Stimulated activated CD4-positive, alpha-beta T cell treated with anti-CD3 and anti-CD28 coated beads, Interleukin-2, amount 100 ng/mL, for 24 hours (primary cell): ENCODE results near the gene GABRD.

Experiments used
- DNase-seq, 2 donors: peaks; one replicate each; pipeline ENCODE4 v3.0.0-alpha.2; 2020

Gene GABRD

DNA sequence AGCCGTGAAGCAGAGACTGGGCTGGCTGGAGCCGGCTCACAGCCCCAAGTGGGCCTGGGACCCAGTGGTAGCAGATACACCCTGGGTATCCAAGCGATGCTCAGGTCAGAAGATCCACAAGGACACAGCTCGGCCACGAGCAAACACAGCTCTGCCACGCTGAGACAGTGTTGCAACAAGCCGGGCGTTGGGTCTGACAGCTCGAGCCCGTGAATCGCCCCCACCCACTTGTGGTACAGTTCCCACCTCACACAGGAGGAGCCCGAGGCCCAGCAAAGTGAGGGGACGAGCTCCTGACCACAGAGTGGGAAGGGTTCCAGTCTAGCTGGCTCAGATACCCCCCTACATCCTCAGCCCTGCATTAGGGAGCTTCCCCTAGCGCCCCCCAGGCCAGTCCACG lies 22.2 kb downstream of the GABRD start:
- no peak for DNase-seq

DNA sequence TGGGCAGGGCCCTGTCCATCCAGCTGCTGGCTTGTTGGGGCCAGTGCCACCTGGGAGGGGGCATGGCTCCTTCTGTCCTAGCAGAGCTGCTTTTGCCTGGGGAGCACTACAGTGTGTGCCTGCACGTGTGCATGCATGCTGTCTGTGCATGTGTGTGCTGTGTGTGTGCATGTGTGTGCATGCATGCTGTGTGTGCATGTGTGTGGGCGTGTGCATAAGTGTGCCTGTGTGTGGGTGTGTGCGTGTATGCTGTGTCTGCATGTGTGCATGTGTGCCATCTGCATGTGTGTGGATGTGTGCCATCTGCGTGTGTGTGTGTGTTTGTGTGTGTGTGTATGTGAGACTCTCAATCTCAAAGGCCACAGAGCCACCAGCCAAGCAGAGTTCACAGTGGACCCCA lies 22.7 kb downstream of the GABRD start:
- no peak for DNase-seq

DNA sequence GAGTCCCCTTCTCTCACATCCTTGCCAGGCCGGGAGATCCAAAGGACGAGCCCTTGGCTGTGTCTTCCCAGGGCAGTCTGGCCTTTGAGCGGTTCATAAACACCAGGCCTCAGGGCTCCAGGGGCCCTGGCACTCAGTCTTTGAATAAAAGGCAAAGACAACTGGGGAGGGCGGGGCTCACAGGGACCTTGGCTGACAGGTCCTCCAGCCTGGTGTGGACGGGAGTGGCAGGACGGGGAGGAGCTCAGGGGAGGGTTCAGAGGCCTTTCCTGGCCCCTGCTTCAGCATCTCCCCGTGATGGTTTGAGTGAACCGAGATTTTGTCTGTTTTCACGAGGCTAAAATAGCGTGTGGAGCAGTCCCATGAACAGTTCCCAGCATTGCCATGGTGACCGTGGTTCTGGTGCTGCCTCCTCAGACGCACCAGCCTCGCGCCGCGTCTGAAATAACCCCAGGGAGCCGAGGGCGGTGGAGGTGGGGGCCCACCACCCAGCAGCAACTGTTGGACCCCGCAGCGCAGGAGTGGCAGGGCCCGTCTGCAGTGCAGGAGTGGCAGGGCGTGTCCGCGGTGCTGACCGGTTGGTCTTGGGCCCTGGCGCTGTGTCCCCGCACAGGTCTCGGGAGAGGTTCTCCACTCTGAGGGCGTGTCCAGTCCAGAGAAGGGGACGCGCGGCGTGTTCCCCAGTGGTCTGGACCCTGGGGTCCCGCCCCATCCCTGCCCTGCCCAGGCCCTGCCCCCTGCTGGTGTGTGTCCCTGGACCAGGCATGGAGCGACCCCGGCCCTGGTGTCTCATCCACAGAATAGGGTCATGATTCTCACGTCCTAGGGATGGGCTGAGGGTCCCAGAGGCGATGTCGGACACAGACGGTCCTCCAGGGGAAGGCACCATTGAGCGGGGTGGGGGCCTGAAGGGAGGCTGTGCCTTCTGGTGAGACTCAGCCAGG lies 24.0 kb downstream of the GABRD start:
- DNase-seq, result no peak

DNA sequence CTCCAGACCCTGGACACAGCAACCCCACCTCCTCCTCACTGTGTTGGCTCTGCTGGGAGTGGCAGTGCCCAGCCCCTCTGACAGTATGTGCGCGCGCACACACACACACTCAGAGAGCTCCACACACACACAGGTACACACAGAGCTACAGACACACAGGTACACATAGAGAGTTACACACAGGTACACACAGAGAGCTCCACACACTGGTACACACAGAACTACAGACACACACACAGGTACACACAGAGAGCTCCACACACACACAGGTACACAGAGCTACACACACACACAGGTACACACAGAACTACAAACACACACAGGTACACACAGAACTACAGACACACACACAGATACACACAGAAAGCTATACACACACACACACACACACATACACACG lies 24.7 kb downstream of the GABRD start:
- no peak for DNase-seq

DNA sequence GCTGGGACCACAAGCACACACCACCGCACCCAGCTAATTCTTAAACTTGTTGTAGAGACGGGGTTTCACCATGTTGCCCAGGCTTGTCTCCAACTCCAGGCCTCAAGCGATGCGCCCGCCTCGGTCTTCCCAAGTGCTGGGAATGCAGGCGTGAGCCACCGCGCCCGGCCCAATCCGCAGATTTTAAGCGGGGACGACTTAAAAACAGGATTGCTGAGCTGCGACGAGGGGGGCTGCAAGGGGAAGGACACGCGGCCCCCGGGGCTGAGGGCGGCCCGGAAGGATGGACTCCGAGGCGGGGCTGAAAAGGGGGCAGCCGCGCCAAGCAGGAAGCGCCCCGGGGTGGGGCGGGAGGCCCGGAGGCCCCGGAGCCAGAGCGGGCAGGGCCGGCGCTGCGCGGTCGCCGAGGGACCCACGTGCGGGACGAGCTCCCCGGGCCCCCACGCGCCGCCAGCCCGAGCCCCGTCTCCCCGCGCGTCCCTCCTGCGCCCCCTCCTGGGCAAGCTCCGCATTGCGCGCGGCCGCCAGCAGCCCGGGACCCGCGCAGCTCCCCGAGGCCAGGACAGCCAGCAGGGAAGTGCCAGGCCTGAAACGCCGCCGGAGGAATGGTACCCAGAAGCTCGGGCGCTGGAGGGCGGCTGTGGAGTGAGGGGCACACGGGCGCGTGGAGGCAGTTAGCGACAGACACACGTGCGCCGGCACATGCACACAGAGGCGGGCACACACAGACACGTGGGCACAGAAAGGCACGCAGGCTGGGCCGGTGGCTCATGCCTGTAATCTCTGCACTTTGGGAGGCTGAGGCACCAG lies 25.6 kb downstream of the GABRD start:
- peak; percentile 85 to 86 for DNase-seq

DNA sequence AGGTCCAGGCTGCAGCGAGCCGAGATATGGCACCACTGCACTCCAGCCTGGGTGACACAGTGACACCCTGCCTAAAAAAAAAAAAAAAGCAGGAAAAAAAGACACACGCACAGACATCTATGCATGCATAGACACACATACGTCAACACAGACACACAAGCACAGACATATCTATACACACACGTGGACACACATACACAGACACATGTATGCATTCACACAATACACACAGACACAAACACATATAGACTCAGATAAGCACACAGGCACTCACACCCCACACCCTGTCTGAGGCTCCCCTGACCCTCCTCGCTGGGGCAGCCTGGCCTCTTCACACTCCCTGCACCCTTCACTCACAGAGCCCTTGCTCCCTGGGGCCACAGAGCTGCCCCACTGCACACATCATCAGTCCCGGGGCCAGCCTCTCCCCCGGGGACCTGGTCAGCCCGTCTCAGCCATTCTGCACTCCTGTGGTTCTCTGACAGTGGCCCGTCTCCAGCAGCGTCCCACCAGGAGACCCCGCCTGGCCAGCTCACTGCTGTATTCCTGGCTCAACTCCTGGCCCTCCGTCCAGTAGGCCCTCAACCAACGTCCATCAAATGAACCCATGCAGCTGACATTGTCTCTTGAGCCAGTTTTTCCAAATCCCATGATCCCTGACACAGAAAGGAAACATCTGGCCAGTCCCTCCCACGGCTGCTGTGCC lies 26.5 kb downstream of the GABRD start:
- DNase-seq, result no peak

DNA sequence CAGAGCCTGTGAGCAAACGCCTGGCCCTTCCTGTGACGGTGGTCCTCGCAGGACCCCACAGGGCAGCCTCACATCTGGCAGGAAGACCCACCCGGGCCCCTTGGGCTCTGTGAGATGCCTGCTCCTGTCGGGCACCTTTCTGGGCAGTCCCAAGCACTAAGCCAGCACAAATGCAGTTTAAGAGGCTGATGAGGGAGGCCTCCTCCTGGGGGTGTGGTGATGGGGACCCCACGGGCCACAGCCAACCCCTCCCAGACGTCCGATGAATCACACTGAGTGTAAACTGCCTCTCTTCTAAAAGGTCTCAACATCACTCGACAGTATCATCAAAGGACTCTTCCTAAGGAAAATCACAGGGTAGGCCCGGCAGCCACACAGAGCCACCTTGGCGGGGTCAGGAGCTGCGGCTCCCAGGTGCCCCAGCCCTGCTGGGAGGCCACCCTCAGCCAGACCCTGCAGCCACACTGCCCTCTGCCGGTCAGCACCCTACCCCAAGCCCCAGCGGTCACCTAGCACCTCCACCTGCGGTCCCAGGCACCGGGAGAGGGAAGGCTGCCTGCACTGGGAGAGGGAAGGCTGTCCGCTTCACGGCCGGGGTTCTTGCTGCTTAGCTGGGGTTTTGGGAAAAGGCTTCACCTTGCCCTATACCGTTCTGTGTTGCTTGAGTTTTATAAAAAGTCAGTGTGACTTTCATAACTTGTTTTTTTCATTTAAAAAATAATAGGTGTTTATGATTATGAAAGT lies 27.2 kb downstream of the GABRD start:
- peak; percentile 61 to 63 for DNase-seq

DNA sequence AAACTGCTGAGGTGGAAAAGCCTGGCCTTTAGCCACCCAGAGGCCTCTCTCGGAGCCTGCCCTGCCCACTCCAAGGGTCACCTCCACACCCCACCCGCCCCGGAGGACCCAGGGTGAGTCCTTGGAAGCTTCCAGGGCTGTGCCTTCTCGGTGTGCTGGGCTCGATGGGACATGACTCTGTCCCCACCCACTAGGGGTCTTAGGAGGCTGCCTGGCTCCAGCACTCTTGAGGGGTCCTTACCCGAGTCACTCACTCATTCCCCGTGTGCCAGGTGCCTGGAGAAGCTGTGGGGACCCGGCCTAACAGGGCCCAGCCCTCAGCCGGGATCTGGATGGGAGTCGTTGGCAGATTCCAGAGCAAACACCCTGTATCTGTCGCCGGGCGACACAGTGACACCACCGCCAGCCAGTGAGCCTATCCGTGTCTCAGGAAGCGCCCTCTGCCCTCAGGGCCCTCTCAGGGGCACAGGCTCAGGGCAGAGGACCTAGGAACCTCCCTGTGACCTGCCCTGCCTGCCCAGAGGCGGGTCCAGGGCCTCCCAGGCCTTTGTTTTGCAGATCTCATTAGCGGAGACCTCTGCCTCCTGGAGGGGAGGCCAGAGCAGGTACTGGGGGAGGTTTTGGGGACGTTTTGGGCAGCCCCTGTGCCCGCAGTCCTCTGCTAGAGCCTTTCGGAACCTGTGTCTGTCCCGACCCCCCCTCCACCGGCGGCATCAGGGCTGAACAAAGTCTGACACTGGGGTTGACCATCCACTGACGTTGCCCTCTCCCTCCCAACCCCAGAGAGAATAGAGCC lies 28.0 kb downstream of the GABRD start:
- DNase-seq, result no peak

DNA sequence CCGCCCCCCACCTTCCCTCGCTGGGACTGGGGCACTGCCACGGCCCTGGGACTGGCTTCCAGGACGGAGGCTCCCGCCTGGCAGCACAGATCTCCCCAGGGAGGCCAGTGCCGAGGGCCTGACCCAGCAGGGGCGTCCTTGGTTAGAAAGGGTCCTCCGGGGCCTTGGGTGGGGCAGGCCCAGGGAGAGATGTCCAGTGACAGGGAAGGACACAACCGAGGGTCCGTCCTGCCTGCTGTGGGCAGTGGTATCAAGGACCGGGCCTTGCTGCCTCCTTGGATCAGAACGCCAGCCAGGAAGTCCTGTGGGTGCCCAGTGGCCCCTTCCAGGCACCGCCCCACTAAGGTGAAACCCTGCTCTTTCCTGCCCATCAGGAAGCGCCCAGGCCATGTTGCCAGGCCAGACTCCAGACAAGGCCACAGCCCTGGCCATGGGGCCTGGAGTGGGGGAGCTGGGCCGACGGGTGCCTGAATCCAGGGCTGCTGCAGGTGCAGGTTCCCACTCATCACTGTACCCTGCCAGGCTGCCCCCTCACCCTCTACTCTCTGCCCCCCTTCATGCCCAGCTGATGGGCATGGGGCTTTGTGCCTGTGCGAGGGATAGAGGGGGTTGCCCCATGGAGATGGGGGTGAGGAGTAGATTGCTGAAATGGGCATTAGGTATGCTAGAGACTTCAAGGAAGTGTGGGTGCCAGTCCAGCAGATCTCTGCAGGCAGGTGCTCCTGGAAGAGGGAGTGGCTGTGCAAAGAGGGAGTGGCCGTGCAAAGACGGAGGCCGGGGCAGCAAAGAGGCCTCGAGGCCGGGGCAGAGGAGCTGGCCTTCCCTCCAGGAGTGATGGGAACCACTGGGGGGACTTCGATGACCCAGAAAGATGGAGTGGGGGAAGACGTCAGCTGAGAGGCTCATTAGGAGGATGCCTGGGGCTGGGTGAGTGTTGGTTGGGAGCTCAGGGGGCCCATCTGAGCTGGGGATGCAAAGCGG lies 28.9 kb downstream of the GABRD start:
- no peak for DNase-seq

DNA sequence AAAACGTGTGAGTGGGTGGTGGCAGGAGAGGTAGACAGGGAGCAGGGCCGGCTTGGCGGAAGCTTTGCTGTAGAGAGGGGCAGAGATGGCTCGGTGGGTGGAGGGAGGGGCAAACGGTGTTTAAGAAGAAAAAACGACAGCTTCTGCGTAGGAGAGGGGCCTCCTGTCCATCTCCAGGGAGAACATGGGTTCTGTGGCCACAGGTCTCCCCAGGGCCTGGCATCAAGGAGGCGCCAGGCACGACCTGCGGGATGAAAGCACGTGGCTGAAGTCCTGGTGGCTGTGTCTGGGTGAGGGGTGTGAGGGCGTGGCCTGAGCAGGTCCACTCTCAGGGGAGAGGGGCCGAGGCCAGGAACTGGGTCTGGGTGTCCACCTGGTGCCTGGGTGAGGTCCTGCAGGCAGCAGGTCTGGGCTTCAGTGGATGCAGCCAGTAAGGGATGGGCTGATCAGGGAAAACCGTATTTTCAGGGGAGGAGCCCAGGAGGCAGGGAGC lies 30.1 kb downstream of the GABRD start:
- DNase-seq, result no peak

DNA sequence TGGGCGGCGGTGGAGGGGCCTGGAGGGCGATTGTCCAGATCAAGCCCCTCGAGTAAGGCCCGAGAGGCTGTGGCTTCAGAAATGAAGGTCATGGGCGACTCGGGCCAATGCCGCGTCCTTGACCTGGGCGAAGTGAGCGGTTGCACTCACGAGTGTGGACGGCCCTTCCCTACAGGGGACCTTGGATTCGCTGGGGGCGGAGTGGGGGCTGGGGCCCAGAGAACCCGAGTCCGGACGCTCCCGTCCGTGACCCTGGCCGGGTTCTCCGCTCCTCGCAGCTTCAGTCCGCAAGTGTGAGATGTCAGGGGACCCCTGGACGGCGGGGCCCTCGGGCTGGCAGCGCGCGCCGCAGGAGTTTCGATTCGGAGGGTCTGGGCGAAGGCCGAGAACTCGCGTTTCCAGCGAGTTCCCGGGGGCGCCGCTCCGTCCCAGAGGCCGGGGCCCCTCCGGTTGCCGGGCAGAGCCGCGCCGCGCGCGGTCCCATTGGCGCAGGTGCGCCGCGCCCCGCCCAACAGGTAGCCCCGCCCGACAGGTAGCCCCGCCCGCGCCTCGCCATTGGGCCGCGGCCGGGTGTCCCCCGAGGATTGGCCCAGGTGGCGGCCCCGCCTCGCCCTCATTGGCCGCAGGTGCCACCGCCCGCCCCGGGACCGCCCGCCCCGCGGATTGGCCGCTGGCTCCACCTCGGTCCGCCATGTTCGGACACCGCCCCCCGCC lies 30.7 kb downstream of the GABRD start, which contains the start of gene PRKCZ:
Gene PRKCZ, plus strand, starts transcription at position 694 of the 714 bp plus-strand sequence. CDS start 220 bp downstream, outside the sequence.
- DNase-seq, result peak; percentile 92 to 94

DNA sequence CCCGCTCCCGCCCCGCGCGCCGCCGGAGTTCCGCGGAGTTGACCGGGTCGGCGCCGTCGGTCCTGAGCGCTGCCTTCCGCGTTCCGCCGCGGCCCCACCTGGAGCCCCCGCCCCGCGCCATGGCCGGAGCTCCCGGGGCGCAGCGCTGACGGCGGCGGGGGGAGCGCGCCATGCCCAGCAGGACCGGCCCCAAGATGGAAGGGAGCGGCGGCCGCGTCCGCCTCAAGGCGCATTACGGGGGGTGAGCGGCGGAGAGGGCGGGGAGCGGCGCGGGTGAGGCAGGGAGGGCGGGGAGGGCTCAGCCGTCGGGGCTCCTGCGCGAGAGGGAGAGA lies 31.3 kb downstream of the GABRD start:
- DNase-seq, result no peak

DNA sequence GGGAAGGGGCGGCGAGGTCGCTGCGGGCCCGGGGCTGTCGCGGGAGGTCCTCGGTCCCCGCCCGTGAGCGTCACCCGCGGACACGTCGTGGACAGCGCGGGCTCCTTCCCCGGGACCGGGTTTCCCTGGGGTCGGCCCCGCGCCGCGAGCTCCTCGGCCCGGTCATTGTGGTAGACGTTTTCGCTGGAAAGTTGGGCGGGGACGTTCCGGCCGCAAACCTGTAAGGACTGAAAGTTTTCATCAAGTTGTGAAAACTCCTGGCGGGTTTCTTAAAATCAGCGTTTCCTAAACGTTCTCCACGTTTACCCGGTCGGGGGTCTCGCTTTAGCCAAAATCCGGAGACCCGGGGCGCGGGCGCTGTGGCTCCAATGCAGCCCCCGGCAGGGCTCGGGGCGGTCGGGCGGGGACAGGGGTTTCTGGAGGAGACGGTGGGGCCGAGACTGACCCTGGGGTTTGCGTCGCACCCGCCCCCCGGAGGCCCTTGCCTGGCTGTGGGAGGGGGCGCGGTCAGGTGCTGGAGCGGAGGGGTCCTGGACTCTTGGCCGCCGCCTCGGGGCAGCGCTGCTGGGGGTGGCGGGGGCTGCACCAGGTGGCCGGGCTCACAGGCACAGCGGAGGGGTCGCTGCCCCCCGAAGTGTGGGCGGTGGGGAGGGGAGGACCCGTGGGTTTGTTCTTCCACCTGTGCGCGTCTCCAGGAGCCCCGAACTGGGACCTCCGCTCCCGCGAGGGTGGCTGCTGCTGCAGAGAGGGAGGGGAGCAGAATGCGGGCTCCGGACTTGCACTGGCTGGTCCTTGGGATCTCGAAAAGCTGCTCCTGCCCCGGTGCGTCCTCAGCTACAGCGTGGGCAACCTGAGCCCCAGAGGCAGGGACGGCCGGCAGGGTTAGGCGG lies 31.9 kb downstream of the GABRD start:
- peak in 1 of 2 donors; percentile 28 for DNase-seq

DNA sequence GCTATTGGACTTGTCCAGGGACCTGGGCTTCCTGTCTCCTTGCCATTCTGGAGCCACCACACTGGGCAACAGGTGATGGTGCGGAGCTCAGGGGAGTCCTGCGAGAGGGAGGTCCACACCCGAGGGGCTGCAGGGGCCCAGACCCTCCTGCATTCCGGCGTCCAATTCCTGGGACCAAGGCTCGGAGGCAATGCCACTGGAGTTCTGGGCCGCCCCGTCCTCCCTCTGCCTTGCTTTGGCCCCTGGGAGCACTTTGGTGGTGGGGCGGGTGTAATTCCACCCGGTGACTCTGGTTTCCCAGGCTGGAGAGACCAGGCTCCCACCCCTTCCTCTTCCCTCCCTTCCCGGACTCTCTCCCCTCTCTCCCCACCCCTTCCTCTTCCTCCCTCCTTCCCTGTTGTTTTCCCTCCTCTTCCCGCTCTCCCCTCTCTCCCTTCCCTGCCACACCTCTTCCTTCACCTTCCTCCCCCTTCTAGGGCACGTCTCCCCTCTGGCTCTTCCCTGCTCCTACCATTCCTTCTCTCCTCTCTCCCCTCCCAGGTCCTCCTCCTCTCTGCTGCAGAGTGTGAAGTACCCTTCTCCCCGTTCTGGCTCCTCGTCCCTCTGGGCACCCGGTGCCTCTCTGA lies 33.0 kb downstream of the GABRD start:
- DNase-seq, result no peak

DNA sequence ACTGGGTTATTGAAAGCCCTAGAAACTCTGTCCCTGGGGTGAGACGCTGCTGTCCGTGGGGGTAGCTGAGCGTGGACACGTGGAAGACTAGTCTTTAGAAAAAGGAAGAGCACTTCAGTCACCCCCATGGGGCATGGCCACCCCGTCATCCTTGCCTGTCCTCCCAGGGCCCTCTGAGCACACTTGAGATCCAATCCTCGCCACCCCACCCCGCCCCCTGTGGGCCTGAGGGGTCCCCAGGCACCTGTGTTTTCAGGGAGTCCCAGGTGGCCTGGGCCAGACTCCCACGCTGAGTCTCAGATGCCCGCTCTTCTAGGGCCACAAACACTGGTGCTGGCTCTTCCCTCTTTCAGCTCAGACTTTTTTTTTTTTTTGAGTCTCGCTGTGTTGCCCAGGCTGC lies 33.6 kb downstream of the GABRD start:
- DNase-seq, result no peak

DNA sequence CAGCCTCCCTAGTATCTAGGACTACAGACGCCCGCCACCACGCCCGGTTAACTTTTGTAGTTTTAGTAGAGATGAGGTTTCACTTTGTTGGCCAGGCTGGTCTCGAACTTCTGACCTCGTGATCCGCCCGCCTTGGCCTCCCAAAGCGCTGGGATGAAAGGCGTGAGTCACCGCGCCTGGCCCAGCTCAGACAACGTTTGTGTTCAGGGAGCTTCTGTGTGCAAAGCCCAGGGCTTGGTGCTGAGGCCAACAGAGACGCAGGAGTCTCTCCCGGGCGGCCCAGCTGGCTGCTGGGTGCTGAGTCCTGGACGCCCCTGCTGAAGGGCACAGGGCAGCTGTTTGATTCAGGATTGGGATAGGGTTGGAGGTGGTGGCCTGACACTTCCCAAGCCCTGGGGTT lies 34.1 kb downstream of the GABRD start:
- no peak for DNase-seq

DNA sequence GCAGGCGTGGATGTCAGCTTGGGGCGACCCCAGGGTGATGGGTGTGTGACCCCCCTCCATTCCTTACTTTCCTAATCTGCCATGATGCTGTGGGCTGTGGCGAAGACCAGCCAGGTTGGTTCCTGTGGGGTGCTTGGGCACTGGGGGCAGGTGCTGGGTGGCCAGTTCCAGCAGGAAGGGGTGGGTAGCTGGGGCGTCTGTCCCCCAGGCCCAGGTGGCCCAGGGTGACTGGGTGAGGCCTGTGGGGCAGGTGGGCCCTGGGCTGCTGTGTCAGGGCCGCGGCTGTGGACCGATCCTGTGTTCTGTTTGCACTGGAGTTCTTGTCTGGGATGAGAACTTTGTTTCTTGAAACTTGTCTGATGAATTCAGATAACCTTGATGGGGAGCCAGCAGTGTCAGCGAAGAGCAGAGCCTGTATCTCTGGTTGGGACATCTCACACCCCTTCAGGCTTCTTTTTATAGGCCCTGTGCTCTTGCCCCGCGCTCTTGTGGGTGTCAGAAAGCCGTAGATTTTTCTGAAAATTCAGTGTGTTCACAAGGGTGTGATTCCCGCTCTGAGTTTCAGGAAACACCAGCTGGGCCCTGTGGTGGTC lies 34.7 kb downstream of the GABRD start:
- no peak for DNase-seq

DNA sequence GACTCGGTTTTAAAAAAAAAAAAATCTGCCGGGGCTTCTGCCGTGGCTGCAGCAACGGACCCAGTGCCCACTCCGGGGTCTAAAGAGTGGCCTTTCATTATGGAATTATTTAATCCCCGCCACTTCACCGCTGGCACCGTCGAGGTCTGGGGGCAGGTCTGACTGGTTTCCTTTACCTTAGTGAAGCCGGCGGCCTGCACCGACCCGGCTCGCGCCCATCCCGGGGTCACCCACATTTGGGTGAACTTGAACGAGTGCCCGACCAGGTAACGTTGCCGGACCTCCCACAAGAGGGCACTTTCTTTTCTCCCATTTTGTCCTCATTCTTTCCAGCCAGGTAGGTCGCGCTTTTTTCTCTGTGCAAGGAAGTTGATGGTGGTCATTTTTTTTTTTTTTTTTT lies 35.4 kb downstream of the GABRD start:
- no peak for DNase-seq
